Measurements from ENCODE around the gene ECD.

The ECD gene
- 42.3 to 48.2 reads per million in 2 donors for total RNA-seq

DNA sequence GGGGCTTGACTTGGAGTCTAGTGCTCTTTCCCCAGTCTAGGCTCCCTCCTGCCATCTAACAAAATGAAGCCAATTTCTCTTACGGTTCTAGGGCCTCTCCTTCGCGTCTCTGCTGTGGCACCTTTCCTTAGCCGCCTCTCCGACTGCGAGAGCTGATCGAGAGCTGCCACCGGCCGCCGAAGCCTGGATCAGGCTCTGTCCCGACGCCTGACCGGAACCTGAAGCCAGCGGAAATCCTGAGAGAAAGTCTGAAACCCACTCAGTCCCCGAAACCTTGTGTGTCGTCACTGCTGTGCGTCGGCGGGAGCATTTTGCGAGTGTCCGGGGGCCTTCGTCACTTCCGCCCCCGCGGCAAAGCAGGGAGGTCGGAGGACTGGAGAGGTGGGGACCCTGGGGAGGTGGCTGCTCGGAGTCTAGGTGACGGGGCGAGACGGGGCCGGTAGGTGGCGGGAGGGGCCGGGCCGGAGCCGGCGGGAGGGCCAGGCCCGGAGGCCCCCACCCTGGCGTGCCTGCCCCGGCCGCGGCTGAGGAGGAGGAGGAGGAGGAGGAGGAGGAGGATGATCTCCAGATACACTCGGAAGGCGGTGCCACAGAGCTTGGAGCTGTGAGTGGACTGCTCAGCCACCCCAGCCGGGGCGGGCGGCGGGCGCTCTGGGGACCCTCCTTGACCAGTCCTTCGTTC lies at the start of gene ECD, which contains the start of gene FAM149B1:
Gene ECD (minus strand): TSS at position 226 of the 682 bp plus-strand sequence. CDS start 4,071 bp downstream, outside the sequence.
Gene FAM149B1 (plus strand): TSS at position 337 of the 682 bp plus-strand sequence. CDS start 221 bp downstream, at position 558.
- peak; percentile 81 for DNase-seq

DNA sequence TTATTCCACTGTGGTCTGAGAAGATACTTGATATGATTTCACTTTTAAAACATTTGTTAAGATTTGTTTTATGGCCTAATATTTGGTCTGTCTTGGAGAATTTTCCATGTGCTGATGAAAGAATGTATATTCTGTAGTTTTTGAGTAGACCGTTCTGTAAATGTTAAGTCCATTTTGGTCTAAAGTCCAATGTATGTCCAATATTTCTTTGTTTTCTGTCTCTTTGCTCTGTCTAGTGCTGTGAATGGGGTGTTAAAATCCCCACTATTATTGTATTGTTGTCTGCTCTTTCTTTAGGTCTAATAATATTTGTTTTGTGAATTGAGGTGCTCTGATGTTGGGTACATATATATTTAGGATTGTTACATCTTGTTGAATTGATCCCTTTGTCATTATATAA lies 47.9 kb upstream of the ECD start:
- no peak for DNase-seq

DNA sequence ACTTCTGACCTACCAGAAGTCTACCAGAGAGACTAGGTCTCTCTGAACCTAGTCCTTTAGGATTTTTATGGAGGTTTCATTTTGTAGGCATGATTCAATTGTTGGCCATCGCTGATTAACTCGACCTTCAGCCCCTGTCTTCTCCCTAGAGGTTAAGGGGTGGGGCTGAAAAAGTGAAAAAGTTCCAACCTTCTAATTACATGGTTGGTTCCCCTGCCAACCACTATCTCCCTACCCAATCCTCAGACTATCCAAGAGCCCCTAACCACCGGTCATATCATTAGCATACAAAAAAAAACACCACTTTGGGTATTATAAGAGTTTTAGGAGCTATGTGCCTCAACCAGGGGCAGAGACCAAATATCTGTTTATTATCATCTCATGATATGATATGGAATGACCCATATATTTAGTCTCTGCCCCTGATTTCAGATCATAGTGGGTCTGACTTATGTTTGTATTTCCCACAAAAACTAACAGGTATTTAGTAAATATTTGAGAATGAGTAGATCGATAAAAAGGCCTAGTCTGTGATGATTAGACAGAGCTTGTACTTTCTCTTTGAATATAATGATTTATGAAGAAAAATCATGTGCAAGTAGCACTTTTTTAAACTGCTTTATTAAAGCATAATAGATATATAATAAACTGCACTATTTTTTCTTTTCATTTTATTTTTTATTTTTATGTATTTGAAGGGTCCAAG lies 43.5 kb upstream of the ECD start:
- DNase-seq = no peak

DNA sequence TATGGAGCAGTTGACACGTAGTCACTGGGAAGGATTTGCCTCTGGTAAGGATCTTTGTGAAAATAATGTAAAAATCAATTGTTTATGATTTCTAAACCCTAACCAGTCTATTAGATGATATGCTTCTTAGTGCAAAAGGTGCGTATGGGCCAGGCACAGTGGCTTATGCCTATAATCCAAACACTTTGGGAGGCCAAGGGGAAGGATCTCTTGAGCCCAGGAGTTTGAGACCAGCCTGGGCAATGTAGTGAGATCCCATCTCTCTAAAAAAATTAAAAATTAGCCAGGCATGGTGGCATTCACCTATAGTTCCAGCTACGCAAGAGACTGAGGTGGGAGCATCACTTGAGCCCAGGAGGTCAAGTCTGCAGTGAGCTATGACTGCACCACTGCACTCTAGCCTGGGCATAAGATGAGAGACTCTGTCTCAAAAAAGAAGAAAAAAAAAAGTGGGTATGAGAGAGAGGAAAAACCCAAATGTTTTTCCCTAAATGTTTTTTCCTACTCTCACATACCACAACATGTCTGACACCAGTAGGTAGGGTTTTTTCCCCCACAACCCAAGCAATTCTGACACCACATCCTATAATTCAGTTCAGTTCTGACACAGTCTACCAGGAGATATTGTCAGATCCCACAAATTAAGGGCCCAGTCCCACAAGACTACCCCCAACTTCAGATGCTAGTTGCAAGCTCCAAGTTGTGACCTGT lies 42.7 kb upstream of the ECD start:
- no peak for DNase-seq

DNA sequence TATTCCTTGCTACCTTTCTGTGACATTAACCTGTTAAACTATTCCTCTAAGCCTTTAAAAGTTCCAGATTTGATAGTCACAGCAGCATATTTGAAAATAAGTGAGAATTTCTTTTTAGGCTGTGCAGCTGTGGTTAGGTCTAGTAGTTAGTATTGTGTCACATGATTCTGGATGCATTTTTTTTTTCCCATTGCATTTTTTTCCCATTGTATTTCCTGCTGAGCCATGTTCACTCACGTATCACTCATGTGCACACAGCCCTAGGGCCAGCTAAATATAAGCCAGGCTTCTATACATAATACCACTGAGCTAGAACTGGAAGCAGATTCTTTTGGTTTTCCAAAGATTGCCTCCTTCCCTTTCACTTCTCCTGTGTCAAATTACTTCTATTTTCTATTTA lies 41.9 kb upstream of the ECD start:
- DNase-seq = no peak

DNA sequence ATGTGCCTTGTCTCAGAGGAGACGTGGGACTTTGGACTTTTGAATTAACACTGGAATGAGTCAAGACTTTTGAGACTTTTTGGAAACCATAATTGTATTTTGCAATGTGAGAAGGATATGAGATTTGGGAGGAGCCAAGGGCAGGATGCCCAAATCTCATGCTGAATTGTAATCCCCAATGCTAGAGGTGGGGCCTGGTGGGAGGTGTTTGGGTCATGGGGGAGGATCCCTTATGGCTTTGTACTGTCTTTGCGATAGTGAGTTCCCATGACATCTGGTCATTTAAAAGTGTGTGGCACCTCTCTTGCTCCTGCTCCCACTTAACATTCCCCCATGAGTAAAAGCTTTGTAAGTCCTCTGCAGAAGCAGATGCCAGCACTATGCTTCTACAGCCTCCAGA lies 40.1 kb upstream of the ECD start:
- DNase-seq = no peak

DNA sequence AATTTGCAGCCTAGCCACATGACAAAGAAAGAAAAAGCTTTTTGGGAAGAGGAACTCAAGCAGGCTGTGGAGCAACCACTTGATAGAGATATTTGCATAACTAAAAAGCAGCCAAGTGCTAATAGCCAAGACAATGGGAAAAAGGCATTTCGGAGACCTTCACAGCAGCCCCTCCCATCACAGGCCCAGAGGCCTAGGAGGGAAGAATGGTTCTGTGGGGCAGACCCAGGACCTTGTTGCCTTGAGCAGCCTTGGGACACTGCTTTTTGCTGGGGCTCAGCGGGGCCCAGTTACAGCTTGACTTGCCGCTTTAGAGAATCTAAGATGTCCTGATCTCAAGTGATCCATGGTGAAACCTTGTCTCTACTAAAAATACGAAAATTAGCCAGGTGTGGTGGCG lies 38.6 kb upstream of the ECD start:
- DNase-seq = no peak

DNA sequence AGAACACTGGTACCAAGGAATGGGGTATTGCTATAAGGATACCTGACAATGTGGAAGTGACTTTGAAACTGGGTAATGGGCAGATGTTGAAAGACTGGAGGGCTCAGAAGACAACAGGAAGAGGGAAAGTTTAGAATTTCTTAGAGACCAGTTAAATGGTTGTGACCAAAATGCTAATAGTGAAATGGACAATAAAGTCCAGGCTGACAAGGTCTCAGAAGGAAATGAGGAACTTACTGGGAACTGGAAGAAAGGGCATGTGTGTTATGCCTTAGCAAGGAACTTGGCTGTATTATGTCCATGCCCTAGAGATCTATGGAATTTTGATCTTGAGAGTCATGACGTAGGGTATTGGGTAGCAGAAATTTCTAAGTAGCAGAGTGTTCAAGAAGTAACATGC lies 38.1 kb upstream of the ECD start:
- no peak for DNase-seq

DNA sequence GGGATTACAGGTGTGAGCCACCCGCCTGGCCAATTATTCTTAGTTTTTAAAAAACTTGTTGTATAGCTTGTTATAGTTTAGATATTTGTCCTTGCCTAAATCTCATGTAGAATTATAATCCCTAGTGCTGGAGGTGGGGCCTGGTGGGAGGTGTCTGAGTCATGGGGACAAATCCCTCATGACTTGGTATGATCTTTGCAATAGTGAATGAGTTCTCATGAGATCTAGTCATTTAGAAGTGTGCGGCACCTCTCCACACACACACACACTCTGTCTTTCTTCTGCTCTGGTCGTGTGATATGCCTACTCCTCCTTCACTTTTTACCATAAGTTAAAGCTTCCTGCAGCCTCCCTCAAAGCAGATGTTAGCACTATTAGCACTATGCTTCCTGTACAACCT lies 37.3 kb upstream of the ECD start:
- no peak for DNase-seq

DNA sequence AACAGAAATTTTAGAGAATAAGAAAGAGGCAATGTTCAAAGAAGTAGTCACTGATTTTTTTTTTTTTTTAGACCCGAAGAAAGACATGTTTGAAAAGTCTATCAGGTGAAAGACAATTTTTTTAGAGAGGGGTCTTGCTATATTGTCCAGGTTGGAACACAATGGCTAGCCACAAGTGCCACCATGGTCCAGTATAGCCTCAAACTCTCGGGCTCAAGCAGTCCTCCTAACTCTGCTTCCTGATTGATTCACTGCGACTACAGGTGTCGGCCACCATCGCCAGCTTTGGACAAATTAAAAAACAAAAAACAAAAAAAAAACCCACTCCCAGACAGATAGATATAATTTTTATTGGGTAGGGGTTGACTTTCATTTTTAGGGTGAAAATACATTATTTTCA lies 22.4 kb upstream of the ECD start:
- DNase-seq = no peak

DNA sequence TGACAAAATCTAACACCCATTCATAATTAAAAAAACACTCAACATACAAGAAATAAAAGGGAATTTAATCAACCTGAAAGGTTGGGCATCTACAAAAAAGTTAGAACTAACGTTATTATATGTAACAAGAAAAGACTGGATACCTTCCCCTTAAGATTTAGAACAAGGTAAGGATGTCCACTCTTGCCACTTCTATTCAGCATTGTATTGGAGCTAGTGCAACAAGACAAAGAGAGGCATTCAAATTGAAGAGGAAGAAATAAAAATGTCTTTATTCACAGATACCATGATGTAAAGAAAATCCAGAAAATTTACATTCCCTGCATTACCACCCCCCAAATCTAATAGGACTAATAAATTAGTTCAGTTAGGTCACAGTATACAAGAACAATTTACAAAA lies 18.5 kb upstream of the ECD start:
- DNase-seq = no peak

- DNase-seq = no peak
Observed at GRCh38 chr10:73183667-73184281, 16.0 kb upstream of the ECD start.

- DNase-seq = no peak
Observed at GRCh38 chr10:73182568-73182967, 14.8 kb upstream of the ECD start.

- no peak for DNase-seq
Observed at GRCh38 chr10:73174148-73174925, 6.5 kb upstream of the ECD start.

DNA sequence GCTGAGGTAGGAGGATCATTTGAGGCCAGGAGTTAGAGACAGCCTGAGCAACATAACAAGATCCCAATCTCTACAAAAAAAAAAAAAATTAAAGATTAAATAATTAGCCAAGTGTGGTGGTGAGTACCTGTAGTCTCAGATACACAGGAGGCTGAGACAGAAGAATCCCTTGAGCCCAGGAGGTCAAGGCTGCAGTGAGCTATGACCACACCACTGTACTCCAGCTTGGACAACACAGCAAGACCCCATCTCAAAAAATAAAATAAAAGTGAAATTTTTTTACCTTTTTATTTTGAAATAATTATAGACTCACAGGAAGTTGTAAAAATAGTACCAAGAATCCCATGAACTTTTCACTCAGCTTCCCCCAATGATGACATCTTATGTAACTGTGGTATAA lies 5.1 kb upstream of the ECD start:
- no peak for DNase-seq

DNA sequence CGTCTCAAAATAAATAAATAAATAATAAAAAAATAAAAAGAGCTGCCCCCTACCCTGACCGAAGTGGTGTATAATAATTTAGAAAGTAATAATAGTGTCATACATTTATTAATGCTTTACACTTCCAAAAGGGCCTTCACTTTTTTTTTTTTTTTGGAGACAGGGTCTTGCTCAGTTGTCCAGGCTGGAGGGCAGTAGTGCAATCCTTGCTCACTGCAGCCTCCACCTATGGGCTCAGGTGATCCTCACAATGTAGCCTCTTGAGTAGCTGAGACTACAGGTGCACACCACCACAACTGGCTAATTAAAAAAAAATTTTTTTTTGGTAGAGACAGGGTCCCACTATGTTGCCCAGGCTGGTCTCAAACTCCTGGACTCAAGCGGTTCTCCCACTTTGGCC lies 1.5 kb upstream of the ECD start:
- no peak for DNase-seq

DNA sequence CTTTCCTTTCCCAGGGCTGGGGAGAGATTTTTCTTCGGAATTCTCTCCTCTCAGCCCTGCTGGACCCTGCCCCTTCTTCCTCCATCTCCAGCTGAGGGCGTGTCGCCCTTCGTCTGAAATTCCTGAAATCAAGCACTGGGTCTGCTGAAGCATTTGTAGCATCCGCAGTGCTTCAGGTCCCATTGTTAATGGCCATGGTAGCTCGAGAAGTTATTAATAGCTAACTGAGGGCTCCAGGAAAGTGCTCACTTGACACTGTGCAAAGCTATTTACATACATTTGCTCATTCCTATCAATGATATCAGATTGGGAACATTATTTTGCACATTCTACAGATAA lies 626 bp upstream of the ECD start:
- DNase-seq = no peak

DNA sequence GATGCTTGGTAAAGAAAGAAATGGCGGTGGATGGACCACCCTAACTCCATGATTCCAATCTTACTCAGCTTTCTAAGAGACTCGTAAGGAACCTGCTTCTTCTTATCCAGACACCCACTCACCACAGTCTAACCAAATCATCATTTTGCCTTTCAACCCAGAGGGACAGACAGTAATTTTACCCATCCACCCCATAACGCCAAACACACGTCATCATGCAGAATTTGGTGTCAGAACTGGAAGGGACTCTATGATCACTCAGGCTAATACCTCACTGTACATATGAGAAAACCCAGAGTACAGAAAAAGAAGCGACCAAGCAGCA lies 388 bp downstream of the ECD start:
- no peak for DNase-seq

DNA sequence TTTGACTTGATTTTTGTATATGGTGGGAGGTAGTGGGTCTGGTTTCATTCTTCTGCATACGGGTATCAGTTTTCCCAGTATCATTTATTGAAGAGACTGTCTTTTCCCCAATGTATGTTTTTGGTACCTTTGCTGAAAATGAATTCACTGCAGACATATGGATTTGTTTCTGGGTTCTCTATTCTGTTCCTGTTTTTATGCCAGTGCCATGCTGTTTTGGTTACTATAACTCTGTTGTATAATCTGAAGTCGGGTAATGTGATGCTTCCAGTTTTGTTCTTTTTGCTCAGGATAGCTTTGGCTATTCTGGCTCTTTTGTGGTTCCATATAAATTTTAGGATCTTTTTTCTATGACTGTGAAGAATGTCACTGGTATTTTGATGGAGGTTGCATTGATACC lies 836 bp downstream of the ECD start:
- DNase-seq = no peak

GRCh38 chr10:73163096-73163495 lies 4.7 kb downstream of the ECD start:
- DNase-seq = no peak

- no peak for DNase-seq
Observed at GRCh38 chr10:73161662-73162061, 6.1 kb downstream of the ECD start.

GRCh38 chr10:73161079-73161478 lies 6.7 kb downstream of the ECD start:
- no peak for DNase-seq

Measured in activated gamma-delta T cell (primary cell).